Measurements from ENCODE around the gene AGBL1. TPM values are rescaled to one million over a fixed set of nuclear protein-coding genes. Genes with fewer than 3 reads are reported as not detected.

AGBL1 gene
- total RNA-seq (under 1 TPM in 2 of 5 donors, not detected in 3; under 0.01 to 0.18 TPM), polyA plus RNA-seq (not detected)
- long read RNA-seq, donor 1, result 0 reads
- long read RNA-seq, donor 2, result 0 reads
- long read RNA-seq, donor 3, result 0 reads
- long read RNA-seq, donor 4, result 0 reads
- long read RNA-seq, donor 5, result 0 reads
- long read RNA-seq, donor 6, result 0 reads
- long read RNA-seq, donor 7, result 0 reads
- long read RNA-seq, donor 8, result 0 reads
- long read RNA-seq, donor 9, result 0 reads
- long read RNA-seq, donor 10, result 0 reads

DNA sequence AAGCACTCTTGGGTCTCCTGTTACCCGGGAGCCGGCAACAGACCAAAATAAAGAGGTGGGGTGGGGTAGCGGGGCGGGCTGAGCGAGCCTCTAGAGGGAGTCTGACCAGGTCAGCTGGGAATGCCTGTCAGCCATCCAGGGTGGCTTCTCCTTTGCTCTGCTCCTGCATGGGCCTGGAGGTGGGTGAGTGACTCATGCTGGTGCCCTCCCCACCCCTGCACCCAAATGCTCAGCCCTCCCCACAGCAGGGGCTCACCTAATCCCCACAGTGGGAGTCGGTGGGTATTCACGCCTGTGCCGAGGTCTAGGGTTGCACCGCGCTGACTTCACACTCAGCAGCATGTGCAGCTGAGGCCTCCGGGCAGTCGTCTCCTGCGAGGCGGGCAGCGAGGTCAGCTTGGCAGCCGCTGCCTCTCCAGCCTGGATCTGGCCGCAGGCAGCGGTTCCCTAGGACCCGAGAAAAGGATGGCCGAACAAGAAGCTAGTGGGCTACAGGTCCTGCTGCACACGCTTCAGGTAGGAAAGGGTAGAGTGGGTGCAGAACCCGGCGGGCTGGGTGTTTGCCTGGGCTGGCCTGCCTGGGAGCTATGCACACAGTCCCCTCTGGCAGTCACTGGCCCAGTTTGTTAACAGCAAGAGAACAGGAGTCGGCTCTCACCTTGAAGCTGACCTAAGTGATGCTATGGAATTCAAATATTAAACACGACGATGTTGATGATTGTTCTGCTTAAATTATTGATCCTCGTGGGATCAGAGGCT, at the start of gene AGBL1:
TSS of gene AGBL1 (plus strand) at position 364 of the 759 bp plus-strand sequence.
- Histone ChIP-seq H3K4me1 (peaks cover 0 to 20% (median 4%) of the 10 kb centered on the region in 4 donors), H3K27ac (no peak within 1 kb of the TSS), H3K4me3 (no peak within 1 kb of the TSS), H3K27me3 (peaks cover 0 to 12% (median 0%) of the 10 kb centered on the region in 3 donors), H3K9me3 (no peaks in the 10 kb centered on the region), H3K36me3 (no peaks in the 10 kb centered on the region)
- no peak for DNase-seq
- TF ChIP-seq POLR2AphosphoS5 (IDR thresholded peaks at IDR 0.05) (no peak), POLR2A (IDR thresholded peaks at IDR 0.05) (no peak), EP300 (IDR thresholded peaks at IDR 0.05) (no peak)
- TF ChIP-seq, protein P1, sequence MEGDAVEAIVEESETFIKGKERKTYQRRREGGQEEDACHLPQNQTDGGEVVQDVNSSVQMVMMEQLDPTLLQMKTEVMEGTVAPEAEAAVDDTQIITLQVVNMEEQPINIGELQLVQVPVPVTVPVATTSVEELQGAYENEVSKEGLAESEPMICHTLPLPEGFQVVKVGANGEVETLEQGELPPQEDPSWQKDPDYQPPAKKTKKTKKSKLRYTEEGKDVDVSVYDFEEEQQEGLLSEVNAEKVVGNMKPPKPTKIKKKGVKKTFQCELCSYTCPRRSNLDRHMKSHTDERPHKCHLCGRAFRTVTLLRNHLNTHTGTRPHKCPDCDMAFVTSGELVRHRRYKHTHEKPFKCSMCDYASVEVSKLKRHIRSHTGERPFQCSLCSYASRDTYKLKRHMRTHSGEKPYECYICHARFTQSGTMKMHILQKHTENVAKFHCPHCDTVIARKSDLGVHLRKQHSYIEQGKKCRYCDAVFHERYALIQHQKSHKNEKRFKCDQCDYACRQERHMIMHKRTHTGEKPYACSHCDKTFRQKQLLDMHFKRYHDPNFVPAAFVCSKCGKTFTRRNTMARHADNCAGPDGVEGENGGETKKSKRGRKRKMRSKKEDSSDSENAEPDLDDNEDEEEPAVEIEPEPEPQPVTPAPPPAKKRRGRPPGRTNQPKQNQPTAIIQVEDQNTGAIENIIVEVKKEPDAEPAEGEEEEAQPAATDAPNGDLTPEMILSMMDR (IDR thresholded peaks at IDR 0.05), result no peak
- intact Hi-C loops (cut with DNase I; ENCODE audit: low total_unique reads), result no loop called here
- 65 to 78% (median 69%) methylated on average over 10 to 27 of the region's 27 CpGs for WGBS, 5 donors

DNA sequence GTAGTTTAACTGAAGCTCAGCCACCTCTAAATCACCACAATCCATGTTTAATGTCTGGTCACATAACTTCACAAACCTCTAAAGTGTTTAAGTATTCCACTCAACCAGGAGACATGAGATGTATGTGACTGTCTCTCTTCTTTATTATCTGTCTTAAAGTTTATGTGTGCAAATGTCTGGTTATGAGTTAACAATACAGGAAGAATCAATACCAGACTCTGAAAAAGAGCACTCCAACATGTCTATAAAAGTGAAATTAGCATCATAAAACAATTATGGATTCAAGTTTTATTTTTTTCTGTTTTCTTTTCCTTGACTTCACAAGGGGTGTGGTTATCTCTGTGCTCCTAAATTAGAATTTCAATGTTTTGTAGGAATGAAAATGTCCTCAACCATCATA, 44.8 kb upstream of the AGBL1 start:
- no peak for TF ChIP-seq POLR2A (IDR thresholded peaks at IDR 0.05)
- TF ChIP-seq, protein P1 (IDR thresholded peaks at IDR 0.05), result no peak
- TF ChIP-seq POLR2AphosphoS5 (IDR thresholded peaks at IDR 0.05), result no peak
- no peak for TF ChIP-seq EP300 (IDR thresholded peaks at IDR 0.05)
- H3K4me1 ChIP-seq, result no peaks in the 10 kb centered on the region
- no peak overlapping the region for H3K27ac ChIP-seq
- DNase-seq, result no peak
- intact Hi-C loops (cut with DNase I; ENCODE audit: low total_unique reads), result no loop called here
- H3K4me3 ChIP-seq, result no peak overlapping the region
- H3K27me3 ChIP-seq, result peaks cover 0 to 5% (median 0%) of the 10 kb centered on the region in 3 donors
- no peaks in the 10 kb centered on the region for H3K9me3 ChIP-seq
- H3K36me3 ChIP-seq, result no peaks in the 10 kb centered on the region

DNA sequence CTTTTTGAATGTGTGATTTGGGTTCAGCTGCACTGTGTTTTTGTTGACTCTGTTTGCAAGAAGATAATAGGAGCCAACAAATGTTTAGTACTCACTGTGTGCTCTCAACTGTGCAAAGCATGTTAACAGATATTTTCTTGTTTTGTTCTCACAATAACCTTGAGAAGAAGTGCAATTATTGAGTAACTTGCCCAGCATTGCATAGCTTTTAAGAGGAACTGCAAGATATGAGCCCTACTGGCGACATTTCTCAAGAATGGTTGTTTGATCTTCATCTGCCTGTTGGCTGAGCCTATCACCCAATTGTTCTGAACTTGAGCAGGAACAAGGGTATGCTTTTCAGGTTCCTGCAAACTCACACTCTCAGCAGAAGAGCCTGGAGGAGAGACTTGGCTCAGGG, 43.4 kb upstream of the AGBL1 start:
- no peaks in the 10 kb centered on the region for H3K9me3 ChIP-seq
- peaks cover 0 to 5% (median 0%) of the 10 kb centered on the region in 3 donors for H3K27me3 ChIP-seq
- intact Hi-C loops (cut with DNase I; ENCODE audit: low total_unique reads), result no loop called here
- no peak overlapping the region for H3K4me3 ChIP-seq
- no peak for DNase-seq
- H3K27ac ChIP-seq, result no peak overlapping the region
- TF ChIP-seq POLR2AphosphoS5 (IDR thresholded peaks at IDR 0.05) (no peak), EP300 (IDR thresholded peaks at IDR 0.05) (no peak), POLR2A (IDR thresholded peaks at IDR 0.05) (no peak)
- TF ChIP-seq, protein P1 (IDR thresholded peaks at IDR 0.05), result no peak
- no peaks in the 10 kb centered on the region for H3K36me3 ChIP-seq
- no peaks in the 10 kb centered on the region for H3K4me1 ChIP-seq
- WGBS, 5 donors, result 39 to 56% (median 49%) methylated on average over 1 of the region's 1 CpG

DNA sequence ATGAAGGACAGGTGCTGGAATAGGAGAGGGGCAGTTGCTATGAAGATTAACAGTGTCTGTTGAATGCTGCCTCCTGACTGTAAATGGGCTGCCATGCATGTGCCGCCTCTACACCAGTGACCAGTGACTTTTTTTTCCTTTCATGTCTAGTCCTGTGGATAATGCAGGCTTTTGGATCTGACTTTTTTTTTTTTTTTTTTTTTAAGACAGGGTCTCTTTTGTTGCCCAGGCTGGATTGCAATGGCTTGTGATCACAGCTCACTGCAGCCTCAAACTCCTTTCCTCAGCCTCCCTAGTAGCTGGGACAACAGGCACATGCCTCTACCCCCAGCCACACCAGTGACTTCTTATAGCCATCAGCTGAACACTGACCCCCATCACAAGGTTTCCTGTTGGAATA, 41.2 kb upstream of the AGBL1 start:
- Histone ChIP-seq H3K27me3 (peaks cover 0 to 18% (median 0%) of the 10 kb centered on the region in 3 donors), H3K4me1 (no peaks in the 10 kb centered on the region), H3K9me3 (no peaks in the 10 kb centered on the region), H3K4me3 (no peak overlapping the region), H3K36me3 (no peaks in the 10 kb centered on the region), H3K27ac (no peak overlapping the region)
- no peak for DNase-seq
- TF ChIP-seq POLR2A (IDR thresholded peaks at IDR 0.05), result no peak
- no peak for TF ChIP-seq EP300 (IDR thresholded peaks at IDR 0.05)
- TF ChIP-seq, protein P1 (IDR thresholded peaks at IDR 0.05), result no peak
- no peak for TF ChIP-seq POLR2AphosphoS5 (IDR thresholded peaks at IDR 0.05)
- 81 to 95% (median 92%) methylated on average over 1 of the region's 1 CpG for WGBS, 5 donors
- intact Hi-C loops (cut with DNase I; ENCODE audit: low total_unique reads), result no loop called here
